ENCODE data around the gene THSD1.

The THSD1 gene

GRCh38 chr13:52405767-52406494 lies at the start of gene THSD1:
Gene THSD1 (minus strand): TSS chr13:52406172. CDS start chr13:52402600, 3,572 bp downstream.
- Histone ChIP-seq H3K36me3 (ENCODE audit: insufficient read depth, low read depth, low read length) (no peaks in the 10 kb centered on the region; the same call in 1 of the 2 replicates), H3K4me3 (ENCODE audit: low read length) (peak within 1 kb of the TSS; percentile 79), H3K9ac (ENCODE audit: low read depth, low read length) (peak within 1 kb of the TSS; percentile 37; the same call in 1 of the 2 replicates), H3K27me3 (ENCODE audit: insufficient read depth, low read length) (peaks cover 34% of the 10 kb centered on the region), H3K4me1 (ENCODE audit: insufficient read depth, low read length) (0 out of 2 replicates have a peak, but pooled peaks cover 3% of the 10 kb centered on the region), H3K9me3 (ENCODE audit: insufficient read depth, low read depth, low read length) (no peaks in the 10 kb centered on the region), H3K27ac (ENCODE audit: low read length) (no peak within 1 kb of the TSS)

GRCh38 chr13:52455677-52456041 lies 49.7 kb upstream of the THSD1 start:
- Histone ChIP-seq H3K36me3 (ENCODE audit: insufficient read depth, low read depth, low read length) (peaks cover 42% of the 10 kb centered on the region), H3K9ac (ENCODE audit: low read depth, low read length) (peak overlapping the region; percentile 84; the same call in 1 of the 2 replicates), H3K4me3 (ENCODE audit: low read length) (peak overlapping the region; percentile 83), H3K27ac (ENCODE audit: low read length) (peak overlapping the region; percentile 28), H3K9me3 (ENCODE audit: insufficient read depth, low read depth, low read length) (no peaks in the 10 kb centered on the region), H3K4me1 (ENCODE audit: insufficient read depth, low read length) (peaks cover 4% of the 10 kb centered on the region; the same call in 1 of the 2 replicates), H3K27me3 (ENCODE audit: insufficient read depth, low read length) (no peaks in the 10 kb centered on the region; the same call in 1 of the 2 replicates)

GRCh38 chr13:52454820-52455676 lies 49.1 kb upstream of the THSD1 start, which contains the start of gene CKAP2:
Gene CKAP2 (plus strand): TSS chr13:52455478. CDS start chr13:52455557, 79 bp downstream.
- Histone ChIP-seq H3K27ac (ENCODE audit: low read length) (peak within 1 kb of the TSS; percentile 28), H3K27me3 (ENCODE audit: insufficient read depth, low read length) (no peaks in the 10 kb centered on the region; the same call in 1 of the 2 replicates)

GRCh38 chr13:52454459-52454819 lies 48.5 kb upstream of the THSD1 start:
- Histone ChIP-seq H3K9ac (ENCODE audit: low read depth, low read length) (peak overlapping the region; percentile 84; the same call in 1 of the 2 replicates), H3K9me3 (ENCODE audit: insufficient read depth, low read depth, low read length) (no peaks in the 10 kb centered on the region), H3K4me1 (ENCODE audit: insufficient read depth, low read length) (peaks cover 4% of the 10 kb centered on the region; the same call in 1 of the 2 replicates), H3K4me3 (ENCODE audit: low read length) (peak overlapping the region; percentile 83), H3K27ac (ENCODE audit: low read length) (no peak overlapping the region), H3K27me3 (ENCODE audit: insufficient read depth, low read length) (no peaks in the 10 kb centered on the region; the same call in 1 of the 2 replicates), H3K36me3 (ENCODE audit: insufficient read depth, low read depth, low read length) (peaks cover 30% of the 10 kb centered on the region)

More at GRCh38 chr13:52454820-52455676, 49.1 kb upstream of the THSD1 start, which contains the start of gene CKAP2:
- peaks cover 36% of the 10 kb centered on the region for H3K36me3 ChIP-seq (ENCODE audit: insufficient read depth, low read depth, low read length)
- peaks cover 4% of the 10 kb centered on the region; the same call in 1 of the 2 replicates for H3K4me1 ChIP-seq (ENCODE audit: insufficient read depth, low read length)
- no peaks in the 10 kb centered on the region for H3K9me3 ChIP-seq (ENCODE audit: insufficient read depth, low read depth, low read length)
- H3K9ac ChIP-seq (ENCODE audit: low read depth, low read length): peak within 1 kb of the TSS; percentile 84; the same call in 1 of the 2 replicates
- peak within 1 kb of the TSS; percentile 83 for H3K4me3 ChIP-seq (ENCODE audit: low read length)

GRCh38 chr13:52452470-52452869 lies 46.5 kb upstream of the THSD1 start:
- Histone ChIP-seq H3K27ac (ENCODE audit: low read length) (no peak overlapping the region), H3K4me3 (ENCODE audit: low read length) (no peak overlapping the region), H3K9me3 (ENCODE audit: insufficient read depth, low read depth, low read length) (no peaks in the 10 kb centered on the region), H3K9ac (ENCODE audit: low read depth, low read length) (no peak overlapping the region), H3K27me3 (ENCODE audit: insufficient read depth, low read length) (no peaks in the 10 kb centered on the region; the same call in 1 of the 2 replicates), H3K36me3 (ENCODE audit: insufficient read depth, low read depth, low read length) (peaks cover 11% of the 10 kb centered on the region), H3K4me1 (ENCODE audit: insufficient read depth, low read length) (peaks cover 4% of the 10 kb centered on the region; the same call in 1 of the 2 replicates)

- peaks cover 4% of the 10 kb centered on the region; the same call in 1 of the 2 replicates for H3K4me1 ChIP-seq (ENCODE audit: insufficient read depth, low read length)
- no peak overlapping the region for H3K27ac ChIP-seq (ENCODE audit: low read length)
- H3K36me3 ChIP-seq (ENCODE audit: insufficient read depth, low read depth, low read length): no peaks in the 10 kb centered on the region
- peak overlapping the region; percentile 85; the same call in 1 of the 2 replicates for H3K4me3 ChIP-seq (ENCODE audit: low read length)
- H3K27me3 ChIP-seq (ENCODE audit: insufficient read depth, low read length): no peaks in the 10 kb centered on the region; the same call in 1 of the 2 replicates
- no peaks in the 10 kb centered on the region for H3K9me3 ChIP-seq (ENCODE audit: insufficient read depth, low read depth, low read length)
- H3K9ac ChIP-seq (ENCODE audit: low read depth, low read length): no peak overlapping the region
Measured at GRCh38 chr13:52451135-52451804, 45.3 kb upstream of the THSD1 start.

- H3K9me3 ChIP-seq (ENCODE audit: insufficient read depth, low read depth, low read length): no peaks in the 10 kb centered on the region
- H3K27ac ChIP-seq (ENCODE audit: low read length): no peak overlapping the region
- H3K4me3 ChIP-seq (ENCODE audit: low read length): peak overlapping the region; percentile 85; the same call in 1 of the 2 replicates
- no peak overlapping the region for H3K9ac ChIP-seq (ENCODE audit: low read depth, low read length)
- H3K36me3 ChIP-seq (ENCODE audit: insufficient read depth, low read depth, low read length): no peaks in the 10 kb centered on the region
- H3K27me3 ChIP-seq (ENCODE audit: insufficient read depth, low read length): no peaks in the 10 kb centered on the region; the same call in 1 of the 2 replicates
- peaks cover 4% of the 10 kb centered on the region; the same call in 1 of the 2 replicates for H3K4me1 ChIP-seq (ENCODE audit: insufficient read depth, low read length)
Measured at GRCh38 chr13:52450793-52451116, 44.8 kb upstream of the THSD1 start.

- Histone ChIP-seq H3K4me3 (ENCODE audit: low read length) (peak within 1 kb of the TSS; percentile 85), H3K27ac (ENCODE audit: low read length) (peak within 1 kb of the TSS; percentile 23), H3K9me3 (ENCODE audit: insufficient read depth, low read depth, low read length) (no peaks in the 10 kb centered on the region), H3K9ac (ENCODE audit: low read depth, low read length) (peak within 1 kb of the TSS; percentile 89), H3K36me3 (ENCODE audit: insufficient read depth, low read depth, low read length) (no peaks in the 10 kb centered on the region), H3K4me1 (ENCODE audit: insufficient read depth, low read length) (peaks cover 4% of the 10 kb centered on the region; the same call in 1 of the 2 replicates), H3K27me3 (ENCODE audit: insufficient read depth, low read length) (no peaks in the 10 kb centered on the region; the same call in 1 of the 2 replicates)
Measured at GRCh38 chr13:52450012-52450792, 44.2 kb upstream of the THSD1 start, which contains the start of gene VPS36. Gene VPS36 (minus strand): TSS chr13:52450634. CDS start chr13:52450594, 40 bp downstream.

- peak overlapping the region; percentile 89 for H3K9ac ChIP-seq (ENCODE audit: low read depth, low read length)
- H3K27me3 ChIP-seq (ENCODE audit: insufficient read depth, low read length): no peaks in the 10 kb centered on the region; the same call in 1 of the 2 replicates
- peak overlapping the region; percentile 85 for H3K4me3 ChIP-seq (ENCODE audit: low read length)
- H3K9me3 ChIP-seq (ENCODE audit: insufficient read depth, low read depth, low read length): no peaks in the 10 kb centered on the region
- H3K27ac ChIP-seq (ENCODE audit: low read length): no peak overlapping the region
- H3K36me3 ChIP-seq (ENCODE audit: insufficient read depth, low read depth, low read length): no peaks in the 10 kb centered on the region
- peaks cover 3% of the 10 kb centered on the region; the same call in 1 of the 2 replicates for H3K4me1 ChIP-seq (ENCODE audit: insufficient read depth, low read length)
Measured at GRCh38 chr13:52449331-52450011, 43.5 kb upstream of the THSD1 start.

All from iPS-20b (cell line).